H1 (cell line): ENCODE data around the gene HTR6. TPM values are rescaled to one million over a fixed set of nuclear protein-coding genes. Genes with fewer than 3 reads are reported as not detected.
"Not testable (repeated sequence)": the region's sequence is repeated elsewhere in the genome, so short reads cannot be mapped to it uniquely, and the experiment has no call there.

Experiments
- CTCF ChIA-PET: fragments of 300-600 bp; sonication (Branson Sonifier 250); formaldehyde crosslinking; loops from one replicate; lab custom pipeline; 2021; ENCODE audit not compliant: partially characterized antibody; lab: Charles Lee
- POLR2A ChIA-PET: fragments of 300-600 bp; sonication (Branson Sonifier 250); formaldehyde crosslinking; loops from one replicate; lab custom pipeline; 2021; ENCODE audit warnings: inconsistent platforms; ENCODE audit not compliant: partially characterized antibody; lab: Charles Lee
- DNase-seq, 2 experiments: peaks; one replicate each; pipeline versions ENCODE4 v3.0.0 to v3.0.0-alpha.2; 2010 to 2022; ENCODE audit warnings: low spot score in 2 of 2, low read depth in 1 of 2, mixed read lengths in 1 of 2
- FAIRE-seq: peaks from 2 replicates; lab custom pipeline; 2011; peaks lifted over from hg19 to GRCh38; lab: Jason Lieb, UNC
- H2AFZ ChIP-seq: 2 replicates; pipeline ENCODE4 v1.8.1; 2012; ENCODE audit warnings: low read length, inconsistent platforms
- H2AK5ac ChIP-seq: 2 replicates; pipeline ENCODE4 v1.6.1; 2013; ENCODE audit warnings: low read depth, low read length
- H2BK120ac ChIP-seq: replicated peaks from 2 replicates; pipeline ENCODE3; 2013; ENCODE audit warnings: low read depth, low read length, inconsistent platforms
- H2BK12ac ChIP-seq: 2 replicates; pipeline ENCODE4 v1.6.1; 2013; ENCODE audit warnings: low read depth, low read length
- H2BK15ac ChIP-seq: 2 replicates; pipeline ENCODE4 v1.6.1; 2013; ENCODE audit warnings: low read length
- H2BK20ac ChIP-seq: 2 replicates; pipeline ENCODE4 v1.6.1; 2013; ENCODE audit warnings: low read length
- H2BK5ac ChIP-seq: 2 replicates; pipeline ENCODE4 v1.6.1; 2013; ENCODE audit warnings: low read depth, low read length
- H3K14ac ChIP-seq: 2 replicates; pipeline ENCODE4 v1.6.1; 2013; ENCODE audit warnings: inconsistent platforms; ENCODE audit not compliant: insufficient read length
- H3K18ac ChIP-seq: 2 replicates; pipeline ENCODE4 v1.6.1; 2013; ENCODE audit warnings: low read length; ENCODE audit errors: extremely low read depth
- H3K23ac ChIP-seq: 2 replicates; pipeline ENCODE4 v1.6.1; 2013; ENCODE audit warnings: inconsistent platforms; ENCODE audit not compliant: insufficient read length
- H3K23me2 ChIP-seq: 2 replicates; pipeline ENCODE4 v1.6.1; 2013; ENCODE audit warnings: low read depth, low read length
- H3K27ac ChIP-seq: 2 replicates; pipeline ENCODE4 v1.6.1; 2011; ENCODE audit warnings: low read depth, low read length, inconsistent platforms
- H3K27me3 ChIP-seq, 4 experiments: replicated peaks in 1 of 4; 1 replicate in 1 of 4; 2 replicates in 3 of 4; pipeline versions ENCODE4 v1.6.1 to v1.8.1; 2011 to 2013; ENCODE audit warnings: low read length in 3 of 4, mild to moderate bottlenecking in 3 of 4, inconsistent platforms in 2 of 4, mixed read lengths in 2 of 4, moderate library complexity in 1 of 4; ENCODE audit not compliant: control insufficient read depth in 3 of 4, insufficient read depth in 3 of 4; ENCODE audit errors: extremely low read depth in 1 of 4
- H3K36me3 ChIP-seq, 4 experiments: 2 replicates each; pipeline versions ENCODE4 v1.6.1 to v1.8.1; 2011 to 2013; ENCODE audit warnings: mild to moderate bottlenecking in 4 of 4, low read length in 3 of 4, moderate library complexity in 2 of 4, control low read depth in 1 of 4, inconsistent platforms in 1 of 4; ENCODE audit not compliant: insufficient read depth in 4 of 4, control insufficient read depth in 2 of 4
- H3K4ac ChIP-seq: replicated peaks from 2 replicates; pipeline ENCODE3; 2013; ENCODE audit warnings: low read length, low read depth, mixed read lengths, inconsistent platforms; ENCODE audit not compliant: insufficient read length
- H3K4me1 ChIP-seq, 4 experiments: replicated peaks in 1 of 4; 1 replicate in 1 of 4; 2 replicates in 3 of 4; pipeline versions ENCODE4 v1.6.1 to v1.8.1; 2011 to 2013; ENCODE audit warnings: low read length in 3 of 4, inconsistent platforms in 2 of 4, mixed read lengths in 1 of 4; ENCODE audit not compliant: insufficient read depth in 4 of 4, control insufficient read depth in 3 of 4
- H3K4me2 ChIP-seq, 2 experiments: 2 replicates each; pipeline versions ENCODE4 v1.6.1 to v1.8.1; 2011 to 2013; ENCODE audit warnings: low read depth in 2 of 2, low read length in 2 of 2, control low read depth in 1 of 2, inconsistent platforms in 1 of 2, mild to moderate bottlenecking in 1 of 2; ENCODE audit not compliant: insufficient read depth in 1 of 2
- H3K4me3 ChIP-seq, 4 experiments: fragments of 200-600, 300-600 bp in 1 of 4; sonication (generic), shearing (Covaris generic), sonication (Bioruptor Twin) in 1 of 4; 2 replicates each; pipeline versions ENCODE4 v1.5.1 to v1.8.1; 2011 to 2016; ENCODE audit warnings: low read length in 4 of 4, low read depth in 3 of 4, control low read depth in 2 of 4, inconsistent platforms in 2 of 4, mild to moderate bottlenecking in 2 of 4, mixed read lengths in 1 of 4, moderate library complexity in 1 of 4; ENCODE audit not compliant: insufficient read depth in 2 of 4; ENCODE audit errors: extremely low read depth in 1 of 4
- H3K56ac ChIP-seq: replicated peaks from 2 replicates; pipeline ENCODE3; 2013; ENCODE audit warnings: low read depth, mild to moderate bottlenecking, mixed read lengths, low read length, inconsistent platforms; ENCODE audit not compliant: insufficient read length
- H3K79me1 ChIP-seq: 2 replicates; pipeline ENCODE4 v1.6.1; 2013; ENCODE audit warnings: low read depth, low read length, control low read depth
- H3K79me2 ChIP-seq, 2 experiments: 2 replicates each; pipeline versions ENCODE4 v1.6.1 to v1.8.1; 2012 to 2013; ENCODE audit warnings: low read length in 2 of 2, mild to moderate bottlenecking in 2 of 2, inconsistent platforms in 1 of 2; ENCODE audit not compliant: insufficient read depth in 2 of 2, control insufficient read depth in 1 of 2
- H3K9ac ChIP-seq, 4 experiments: replicated peaks in 1 of 4; 1 replicate in 1 of 4; 2 replicates in 3 of 4; pipeline versions ENCODE4 v1.6.1 to v1.8.1; 2011 to 2013; ENCODE audit warnings: low read depth in 3 of 4, low read length in 3 of 4, control low read depth in 2 of 4, mild to moderate bottlenecking in 2 of 4, moderate library complexity in 2 of 4, inconsistent platforms in 1 of 4; ENCODE audit errors: extremely low read depth in 1 of 4
- H3K9me3 ChIP-seq, 2 experiments: 2 replicates each; pipeline versions ENCODE4 v1.6.1 to v1.8.1; 2012 to 2013; ENCODE audit warnings: mild to moderate bottlenecking in 2 of 2, moderate library complexity in 2 of 2, control low read depth in 1 of 2, inconsistent platforms in 1 of 2, low read depth in 1 of 2, low read length in 1 of 2, mixed read lengths in 1 of 2; ENCODE audit not compliant: insufficient read depth in 2 of 2
- H4K20me1 ChIP-seq, 2 experiments: replicated peaks in 1 of 2; 2 replicates each; pipeline versions ENCODE3 to v1.8.1; 2011 to 2013; ENCODE audit warnings: inconsistent platforms in 2 of 2, low read length in 2 of 2, mild to moderate bottlenecking in 1 of 2; ENCODE audit not compliant: insufficient read depth in 2 of 2, control insufficient read depth in 1 of 2
- H4K5ac ChIP-seq: 2 replicates; pipeline ENCODE4 v1.6.1; 2013; ENCODE audit warnings: low read length, low read depth, mixed read lengths, inconsistent platforms; ENCODE audit not compliant: insufficient read length
- H4K8ac ChIP-seq: 2 replicates; pipeline ENCODE4 v1.8.0; 2013; ENCODE audit warnings: mild to moderate bottlenecking, moderate library complexity, low read length, inconsistent platforms; ENCODE audit not compliant: insufficient read depth; ENCODE audit errors: extremely low read depth
- H4K91ac ChIP-seq: replicated peaks from 2 replicates; pipeline ENCODE3; 2013; ENCODE audit warnings: low read length, mixed read lengths, inconsistent platforms; ENCODE audit not compliant: insufficient read length
- CBX8 ChIP-seq: fragments of 300-800, 300-1000 bp; sonication (generic); IDR thresholded peaks from 2 replicates; pipeline ENCODE4 v1.7.1; 2016; ENCODE audit warnings: low read depth, low read length, borderline replicate concordance
- CREB1 ChIP-seq: IDR thresholded peaks from 2 replicates; pipeline ENCODE4 v1.6.1; 2012; ENCODE audit warnings: inconsistent platforms
- EP300 ChIP-seq, 2 experiments: IDR thresholded peaks; 1 replicate in 1 of 2; 2 replicates in 1 of 2; pipeline ENCODE4 v1.6.1; 2011 to 2012; ENCODE audit warnings: low read depth in 2 of 2, low read length in 2 of 2, mild to moderate bottlenecking in 2 of 2, borderline replicate concordance in 1 of 2, inconsistent platforms in 1 of 2, moderate library complexity in 1 of 2
- POU5F1 ChIP-seq: IDR thresholded peaks from 2 replicates; pipeline ENCODE4 v1.6.1; 2011; ENCODE audit warnings: low read depth, mild to moderate bottlenecking, low read length, moderate library complexity
- RAD21 ChIP-seq, 2 experiments: IDR thresholded peaks in 1 of 2; conservative IDR thresholded peaks in 1 of 2; 2 replicates each; pipeline ENCODE4 v1.6.1; 2011; ENCODE audit warnings: low read depth in 2 of 2, low read length in 2 of 2, improper control_type of control experiment in 1 of 2, inconsistent platforms in 1 of 2, mild to moderate bottlenecking in 1 of 2, moderate library complexity in 1 of 2
- WGBS, 2 experiments: shearing (Covaris generic) in 1 of 2; methylation state at CpG; one replicate each; pipeline versions ENCODE4 v1.1.6 to v1.1.7; 2013 to 2015; ENCODE audit warnings: low lambda C conversion rate in 2 of 2, mixed read lengths in 2 of 2, inconsistent platforms in 1 of 2, low coverage in 1 of 2, missing lambda C conversion rate in 1 of 2; ENCODE audit not compliant: insufficient replicate concordance in 2 of 2, insufficient coverage in 1 of 2, insufficient read length in 1 of 2; ENCODE audit errors: extremely low coverage in 1 of 2, missing lambda C conversion rate in 1 of 2; 5-methylcytosine and 5-hydroxymethylcytosine counted together
- polyA plus RNA-seq, 7 experiments: library from polyadenylated mRNA; depleted of rRNA in 3 of 7; stranded (reverse) in 5 of 7; unstranded in 2 of 7; fragments of >200 nt in 5 of 7; fragments of 200-250 nt in 2 of 7; gene quantifications; 1 replicate in 5 of 7; 2 replicates in 1 of 7; 4 replicates in 1 of 7; pipeline versions ENCODE4 v1.2.1 to v1.2.3, GENCODE V29; 2011 to 2013; ENCODE audit warnings: missing spikeins in 2 of 7, mixed read lengths in 2 of 7
- total RNA-seq: library from RNA; stranded (reverse); fragmentation: NEBNext Ultra II Directional; extraction: Animal tissue kit (Norgen Biotek cat#: 25700); gene quantifications from 2 replicates; pipeline ENCODE4 v1.2.1, GENCODE V29; 2021

HTR6 gene
- total and polyA plus RNA-seq, 2 of the 8 experiments (the other 6 are each of a cell fraction or from before 2014, with no cell fraction given) = 0.76 to 0.95 TPM

DNA sequence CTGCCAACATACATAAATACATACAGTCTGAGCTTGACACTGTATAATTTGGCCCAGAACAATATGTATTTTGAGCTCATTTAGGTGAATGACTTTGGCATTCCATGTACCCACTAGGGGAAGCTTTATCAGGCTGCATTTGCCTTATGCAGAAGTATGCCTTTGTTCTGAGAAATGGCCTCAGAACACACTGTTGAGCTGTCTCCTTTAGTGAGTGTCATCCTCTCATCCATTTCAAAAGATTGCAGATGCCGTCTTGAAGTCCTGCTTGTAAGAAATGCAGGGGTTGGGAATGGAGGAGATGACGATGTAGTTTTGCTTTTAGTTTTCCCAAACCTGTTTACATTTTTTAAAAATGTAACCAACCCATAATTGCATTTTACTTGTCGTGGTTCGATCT, 35.3 kb upstream of the HTR6 start (continued):
- TF ChIP-seq CBX8 (no peak), CREB1 (no peak), POU5F1 (no peak), EP300 (IDR thresholded peaks at IDR 0.05; ENCODE audit: borderline replicate concordance in 1 of 2, low read depth in 2 of 2, low read length in 2 of 2) (no peak), RAD21 (IDR thresholded peaks at IDR 0.05 in 1 of 2, conservative IDR thresholded peaks at IDR 0.05 in 1 of 2; ENCODE audit: low read depth in 2 of 2, low read length in 2 of 2) (no peak)

DNA sequence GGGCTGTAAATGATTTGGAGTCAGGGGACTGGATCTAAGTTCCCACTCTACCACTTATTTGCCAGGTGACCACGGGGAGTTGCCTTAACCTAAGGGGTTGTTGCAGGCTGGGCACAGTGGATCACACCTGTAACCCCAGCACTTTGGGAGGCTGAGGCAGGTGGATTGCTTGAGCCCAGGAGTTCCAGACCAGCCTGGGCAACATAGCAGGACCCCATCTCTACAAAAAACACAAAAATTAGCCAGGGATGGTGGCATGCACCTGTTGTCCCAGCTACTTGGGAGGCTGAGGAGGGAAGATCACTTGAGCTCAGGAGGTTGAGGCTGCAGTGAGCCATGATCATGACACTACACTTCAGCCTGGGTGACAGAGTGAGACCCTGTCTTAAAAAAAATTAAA, 34.5 kb upstream of the HTR6 start:
- not testable (repeated sequence) for H2BK12ac ChIP-seq, H3K9me3 ChIP-seq, H3K4me1 ChIP-seq, H4K20me1 ChIP-seq, H2AFZ ChIP-seq, H3K23me2 ChIP-seq, H3K18ac ChIP-seq, H3K4ac ChIP-seq, H2BK20ac ChIP-seq, H3K23ac ChIP-seq, H2BK120ac ChIP-seq, H3K9ac ChIP-seq, H3K4me2 ChIP-seq, H3K27ac ChIP-seq, H2BK15ac ChIP-seq, H2AK5ac ChIP-seq, H3K79me1 ChIP-seq, H2BK5ac ChIP-seq, H3K56ac ChIP-seq, H3K27me3 ChIP-seq, H3K14ac ChIP-seq, H4K91ac ChIP-seq, H3K79me2 ChIP-seq, DNase-seq, H4K5ac ChIP-seq, H4K8ac ChIP-seq, H3K4me3 ChIP-seq, FAIRE-seq
- peaks cover 0 to 15% (median 14%) of the 10 kb centered on the region in 4 experiments; a peak in 6 of 8 replicates for H3K36me3 ChIP-seq
- POLR2A ChIA-PET = interaction anchor here (1.1 to 2.6 kb wide), 2 partner anchors 10 to 33 kb away, joined by 3 to 12 read pairs; a partner anchor contains a TSS
- CTCF ChIA-PET = interaction anchor here (0.8 to 4.3 kb wide), 9 partner anchors 10 to 289 kb away, joined by 3 to 27 read pairs (median 7); no protein-coding TSS in a partner anchor
- WGBS, 2 experiments = 80% methylated on average over 1 of the region's 1 CpG; no CpG with 5 or more reads in 1 of the 2 experiments
